ENCODE measurements around the gene EIPR1.

The EIPR1 gene

DNA sequence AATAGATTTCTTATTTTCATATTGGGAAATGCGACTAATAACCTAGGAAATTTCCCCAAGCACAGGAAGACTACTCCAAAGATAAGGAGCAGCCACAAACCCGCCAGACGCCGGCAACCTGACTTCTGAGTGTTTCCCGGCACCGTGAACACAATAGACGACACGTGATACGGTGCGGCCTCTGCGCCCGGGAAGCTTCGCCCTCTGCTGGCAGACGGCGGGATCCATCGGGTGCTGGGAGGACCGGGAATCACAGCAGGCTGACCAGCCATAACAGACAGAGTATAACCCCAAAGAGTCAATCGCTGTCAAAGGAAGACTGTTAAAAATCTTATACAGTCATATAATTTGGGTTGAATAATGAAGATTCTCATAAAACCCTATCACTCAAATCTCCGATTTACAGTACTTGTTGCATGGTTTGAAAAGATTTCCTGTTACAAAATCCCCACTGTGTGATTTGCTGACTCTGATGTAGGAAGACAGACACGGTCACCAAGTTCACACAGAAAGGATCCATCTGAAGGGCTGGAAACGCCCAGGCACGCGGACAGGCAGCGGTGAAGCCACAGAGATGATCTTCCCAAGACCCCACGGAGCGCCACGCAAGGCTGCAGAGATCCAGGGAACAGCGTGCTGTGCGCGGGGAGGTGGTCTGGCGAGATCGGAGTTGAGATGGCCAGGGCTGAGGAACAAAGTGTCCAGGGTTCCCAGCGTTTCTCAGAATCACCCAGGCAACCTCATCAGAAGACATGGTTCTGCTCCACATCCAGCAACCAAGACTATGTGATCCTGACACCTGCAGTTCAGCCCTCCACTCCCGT, 73.8 kb downstream of the EIPR1 start:
- DNase-seq = peak; percentile 70

DNA sequence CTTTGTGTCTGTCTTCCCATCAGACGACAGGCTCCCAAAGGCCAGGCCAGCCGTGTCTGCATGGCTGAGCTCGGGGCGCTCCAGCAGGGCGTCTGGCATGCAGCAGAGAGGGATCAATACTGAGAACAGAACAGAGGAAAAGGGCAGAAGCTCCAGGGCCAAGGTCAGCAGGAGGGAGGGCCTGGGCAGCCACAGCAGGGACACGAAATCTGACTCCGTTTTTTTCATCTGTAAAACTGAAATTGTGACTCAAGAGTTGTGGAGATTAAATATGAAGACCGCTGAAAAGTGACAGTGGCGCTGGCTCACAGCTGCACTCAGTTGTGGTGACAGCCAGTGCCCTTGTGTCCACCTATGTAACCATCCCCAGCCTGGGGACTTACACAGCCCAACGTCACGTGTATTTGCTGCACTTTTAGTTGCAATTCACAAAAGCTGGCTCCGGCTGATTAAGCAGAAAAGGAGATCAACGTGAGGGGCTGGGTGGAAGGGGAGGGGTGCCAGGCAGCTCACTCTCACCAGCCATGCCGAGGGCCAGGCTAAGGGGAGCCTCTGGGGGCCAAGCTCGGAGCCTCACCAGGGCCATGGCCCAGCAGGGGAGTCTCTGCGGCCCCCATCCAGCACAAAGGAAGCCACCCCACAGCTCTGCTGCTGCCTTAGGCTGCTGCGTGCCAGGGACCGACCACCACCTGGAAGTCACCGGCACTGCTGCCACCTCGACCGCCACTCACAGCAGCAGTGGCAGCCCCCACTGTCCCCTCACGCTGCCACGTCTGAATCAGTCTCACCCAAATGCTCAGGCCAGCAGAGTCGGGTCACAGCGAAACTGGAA, 74.7 kb downstream of the EIPR1 start:
- DNase-seq = no peak

GRCh38 chr2:3302421-3302750, 75.2 kb downstream of the EIPR1 start:
- DNase-seq = no peak

GRCh38 chr2:3301001-3301400, 76.6 kb downstream of the EIPR1 start:
- no peak for DNase-seq

- no peak for DNase-seq
Observed at GRCh38 chr2:3300224-3300995, 77.2 kb downstream of the EIPR1 start.

DNA sequence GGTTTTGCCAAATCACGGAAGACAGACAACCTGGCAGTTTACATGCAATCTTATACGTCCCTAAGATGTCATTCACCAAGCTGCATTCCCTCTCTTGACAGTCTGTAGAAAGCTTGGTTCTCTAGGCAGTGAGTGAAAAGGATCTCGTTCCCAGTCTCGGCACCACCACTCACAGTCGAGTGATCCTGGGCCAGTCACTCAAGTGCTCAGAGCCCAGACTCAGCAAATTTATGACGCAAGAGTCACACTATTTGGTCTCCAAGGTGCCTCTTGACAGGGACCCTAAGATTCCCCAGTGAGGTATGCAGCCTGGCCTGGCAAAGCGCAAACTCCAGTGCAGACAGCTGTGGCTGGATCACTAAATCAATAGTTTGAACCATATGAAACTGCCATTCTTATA, 77.9 kb downstream of the EIPR1 start:
- DNase-seq = no peak

GRCh38 chr2:3299130-3299529, 78.5 kb downstream of the EIPR1 start:
- no peak for DNase-seq

GRCh38 chr2:3298191-3298590, 79.4 kb downstream of the EIPR1 start:
- no peak for DNase-seq

GRCh38 chr2:3297523-3297922, 80.1 kb downstream of the EIPR1 start:
- no peak for DNase-seq

- DNase-seq = no peak
Observed at GRCh38 chr2:3296182-3296972, 81.2 kb downstream of the EIPR1 start.

DNA sequence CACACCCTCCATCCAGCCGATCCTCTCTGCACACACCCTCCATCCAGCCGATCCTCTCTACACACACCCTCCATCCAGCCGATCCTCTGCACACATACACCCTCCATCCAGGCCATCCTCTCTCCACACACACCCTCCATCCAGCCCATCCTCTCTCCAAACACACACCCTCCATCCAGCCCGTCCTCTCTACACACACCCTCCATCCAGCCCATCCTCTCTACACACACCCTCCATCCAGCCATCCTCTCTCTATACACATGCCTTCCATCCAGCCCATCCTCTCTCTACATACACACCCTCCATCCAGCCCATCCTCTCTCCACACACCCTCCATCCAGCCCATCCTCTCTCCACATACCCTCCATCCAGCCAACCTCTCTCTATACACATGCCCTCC, 83.1 kb downstream of the EIPR1 start:
- DNase-seq = no peak

DNA sequence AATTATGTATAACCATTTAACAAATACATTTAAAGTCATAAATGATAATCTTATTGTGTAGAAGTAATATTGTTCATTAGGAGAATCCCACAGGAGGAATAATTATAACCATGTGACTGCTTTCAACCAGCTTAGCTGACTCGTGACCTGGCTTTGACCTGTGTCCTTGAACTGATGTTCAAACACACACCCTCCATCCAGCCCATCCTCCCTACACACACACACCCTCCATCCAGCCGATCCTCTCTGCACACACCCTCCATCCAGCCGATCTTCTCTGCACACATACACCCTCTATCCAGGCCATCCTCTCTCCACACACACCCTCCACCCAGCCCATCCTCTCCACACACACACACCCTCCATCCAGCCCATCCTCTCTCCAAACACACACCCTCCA, 83.5 kb downstream of the EIPR1 start:
- no peak for DNase-seq

DNA sequence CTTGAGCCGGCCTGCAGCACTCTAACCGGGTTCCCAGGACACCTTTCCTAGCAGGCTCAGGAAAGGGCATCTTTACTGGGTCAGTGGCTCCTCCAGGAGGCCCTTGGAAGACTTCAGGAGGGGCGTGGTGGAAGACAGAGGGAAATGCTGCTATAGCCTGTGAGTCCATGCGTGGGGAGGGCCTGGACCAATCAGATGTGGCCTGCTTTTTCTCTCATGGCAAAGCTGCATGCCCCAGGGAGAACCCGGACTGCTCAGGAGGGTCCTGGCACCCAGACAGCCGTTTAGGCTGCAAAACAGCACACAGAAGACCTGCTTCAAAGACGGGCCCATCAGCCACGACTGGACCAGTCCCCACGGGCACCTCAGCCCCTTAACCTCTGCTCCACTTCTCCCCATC, 84.4 kb downstream of the EIPR1 start:
- DNase-seq = no peak

GRCh38 chr2:3292416-3292815, 85.2 kb downstream of the EIPR1 start:
- no peak for DNase-seq

GRCh38 chr2:3291750-3292149, 85.9 kb downstream of the EIPR1 start:
- no peak for DNase-seq

DNA sequence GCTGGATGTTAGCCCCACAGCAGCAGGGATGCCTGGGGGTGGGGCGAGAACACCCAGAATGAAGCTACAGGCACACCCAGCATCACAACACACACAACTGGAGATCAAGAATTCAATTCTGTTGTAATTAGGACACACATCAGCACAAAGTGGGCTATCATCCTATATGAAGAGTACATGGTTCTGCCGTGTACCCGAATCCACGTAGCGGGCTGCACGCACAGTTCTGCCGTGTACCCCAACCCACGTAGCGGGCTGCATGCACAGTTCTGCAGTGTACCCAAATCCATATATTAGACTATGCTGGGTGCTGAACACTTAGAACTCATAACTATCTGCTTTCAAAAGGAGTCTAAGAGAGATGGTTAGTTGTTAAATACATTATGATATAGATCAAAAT, 86.5 kb downstream of the EIPR1 start:
- no peak for DNase-seq

GRCh38 chr2:3290655-3291054, 87.0 kb downstream of the EIPR1 start:
- no peak for DNase-seq

GRCh38 chr2:3289971-3290370, 87.6 kb downstream of the EIPR1 start:
- DNase-seq = no peak

DNA sequence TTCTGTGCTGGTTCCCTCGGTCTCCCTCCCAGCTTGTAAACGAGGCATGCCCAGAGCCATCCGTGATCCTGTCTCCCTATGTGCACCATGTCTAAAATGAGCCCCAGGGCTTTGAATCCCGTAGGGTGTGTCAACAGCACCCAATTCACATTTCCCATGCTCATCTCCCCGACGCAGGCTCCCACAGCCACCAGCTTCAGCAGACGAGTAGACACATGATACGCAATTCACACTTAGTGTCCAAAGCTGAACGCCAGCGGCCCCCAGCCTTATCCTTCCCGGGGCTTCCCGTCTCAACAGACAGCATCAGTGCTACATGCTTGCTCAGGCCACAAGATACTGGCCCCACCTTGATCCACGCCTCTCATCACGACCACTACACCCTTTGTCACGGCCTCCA, 88.1 kb downstream of the EIPR1 start:
- DNase-seq = no peak

- DNase-seq = no peak
Observed at GRCh38 chr2:3289171-3289515, 88.5 kb downstream of the EIPR1 start.

DNA sequence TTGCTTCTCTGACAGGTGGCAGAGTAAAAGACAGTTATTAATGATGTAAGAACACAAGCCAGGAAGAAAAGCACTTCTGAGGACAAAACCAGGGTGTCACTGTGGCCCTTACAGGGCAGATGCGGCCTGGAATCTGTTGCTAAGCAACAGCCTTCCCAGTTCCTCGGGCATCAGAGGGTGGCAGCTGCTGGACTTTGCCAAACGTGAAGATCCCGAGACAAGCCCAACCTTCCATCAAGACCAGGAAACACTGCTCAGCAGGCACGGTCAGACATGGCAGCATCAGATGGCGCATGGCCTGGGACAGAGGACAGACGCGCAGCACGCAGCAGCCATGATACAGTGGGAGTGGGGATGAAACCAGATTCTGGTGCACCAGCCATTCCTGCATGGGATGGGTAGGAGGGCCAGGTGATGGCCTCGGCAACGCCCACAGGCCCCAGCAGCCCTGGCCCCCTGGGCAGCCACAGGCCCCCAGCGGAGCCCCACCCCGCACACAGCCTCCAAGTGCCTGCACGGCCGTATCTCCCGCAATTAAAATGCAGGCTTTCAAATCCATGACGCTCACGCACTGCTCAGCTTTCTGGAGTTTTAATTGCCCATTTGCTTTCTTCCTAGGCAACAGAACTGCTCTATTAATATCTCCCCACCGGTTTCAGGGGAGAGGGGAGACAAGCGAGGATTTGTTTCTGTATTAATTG, 89.0 kb downstream of the EIPR1 start:
- no peak for DNase-seq

- DNase-seq = no peak
Observed at GRCh38 chr2:3287896-3288295, 89.7 kb downstream of the EIPR1 start.
